IMR-90 (cell line): ENCODE measurements around the gene CREB5. TPM values are rescaled to one million over a fixed set of nuclear protein-coding genes. Genes with fewer than 3 reads are reported as not detected.
A peak's percentile ranks its signal among the peaks of the same experiment; 100 is the strongest.

Experiments
- ATAC-seq: fragments of 200-7000 bp; cut with Tn5 transposase; 2 replicates; pipeline ENCODE4 v1.9.1; 2020; ENCODE audit warnings: low read depth, mild to moderate bottlenecking, moderate library complexity
- BruUV-seq: library from RNA; stranded (reverse); fragments of 400-500 nt; replicated peaks from 2 replicates; lab custom pipeline; 2021; lab: Mats Ljungman, UMichigan
- CTCF ChIA-PET: fragments of 300-600 bp; formaldehyde crosslinking; extraction: SDS; loops from one replicate; lab custom pipeline; 2021; ENCODE audit warnings: antibody characterized with exemption; lab: Yijun Ruan, JAX
- POLR2A ChIA-PET: fragments of 300-600 bp; sonication (Branson Sonifier 250); formaldehyde crosslinking; loops from one replicate; lab custom pipeline; 2022; ENCODE audit warnings: antibody characterized with exemption; ENCODE audit not compliant: unreplicated experiment; lab: Charles Lee
- DNase-seq: peaks from one replicate; pipeline ENCODE4 v3.0.0; 2013
- H2AFZ ChIP-seq: replicated peaks from 2 replicates; pipeline ENCODE3; 2013; ENCODE audit warnings: low read length, mild to moderate bottlenecking; ENCODE audit not compliant: poor library complexity
- H2AK5ac ChIP-seq: 2 replicates; pipeline ENCODE4 v1.6.1; 2013; ENCODE audit warnings: low read depth, low read length, inconsistent platforms
- H2AK9ac ChIP-seq: replicated peaks from 2 replicates; pipeline ENCODE3; 2013; ENCODE audit warnings: mild to moderate bottlenecking, low read depth, low read length, moderate library complexity; ENCODE audit not compliant: poor library complexity
- H2BK120ac ChIP-seq: 2 replicates; pipeline ENCODE4 v1.6.1; 2013; ENCODE audit warnings: low read depth, low read length, inconsistent platforms
- H2BK15ac ChIP-seq: 3 replicates; pipeline ENCODE4 v1.6.1; 2013; ENCODE audit warnings: low read depth, low read length, inconsistent platforms
- H2BK20ac ChIP-seq: 2 replicates; pipeline ENCODE4 v1.6.1; 2013; ENCODE audit warnings: low read depth, mild to moderate bottlenecking, inconsistent platforms, low read length, moderate library complexity
- H2BK5ac ChIP-seq: 2 replicates; pipeline ENCODE4 v1.6.1; 2013; ENCODE audit warnings: mild to moderate bottlenecking, low read depth, low read length, inconsistent platforms; ENCODE audit not compliant: poor library complexity, severe bottlenecking
- H3K14ac ChIP-seq: replicated peaks from 2 replicates; pipeline ENCODE4 v1.6.1; 2013; ENCODE audit warnings: low read depth, low read length, inconsistent platforms
- H3K18ac ChIP-seq: 2 replicates; pipeline ENCODE4 v1.6.1; 2013; ENCODE audit warnings: low read depth, low read length, control low read depth
- H3K23ac ChIP-seq: 2 replicates; pipeline ENCODE4 v1.6.1; 2013; ENCODE audit warnings: low read depth, low read length, inconsistent platforms
- H3K27ac ChIP-seq: 2 replicates; pipeline ENCODE4 v1.5.1; 2013; ENCODE audit warnings: mild to moderate bottlenecking, control low read depth, low read length; ENCODE audit not compliant: insufficient read depth
- H3K27me3 ChIP-seq: 2 replicates; pipeline ENCODE4 v1.6.1; 2013; ENCODE audit warnings: low read length; ENCODE audit not compliant: control insufficient read depth, insufficient read depth
- H3K36me3 ChIP-seq: 2 replicates; pipeline ENCODE4 v1.6.1; 2013; ENCODE audit warnings: low read length, mixed read lengths; ENCODE audit not compliant: control insufficient read depth, insufficient read depth
- H3K4ac ChIP-seq: 2 replicates; pipeline ENCODE4 v1.6.1; 2013; ENCODE audit warnings: low read depth, low read length, inconsistent platforms
- H3K4me1 ChIP-seq: 2 replicates; pipeline ENCODE4 v1.6.1; 2013; ENCODE audit warnings: low read length, mixed read lengths; ENCODE audit not compliant: control insufficient read depth, insufficient read depth
- H3K4me2 ChIP-seq: 2 replicates; pipeline ENCODE4 v1.6.1; 2013; ENCODE audit warnings: low read depth, mild to moderate bottlenecking, control low read depth, low read length, moderate library complexity
- H3K4me3 ChIP-seq: 2 replicates; pipeline ENCODE4 v1.5.1; 2013; ENCODE audit warnings: low read depth, mild to moderate bottlenecking, control low read depth, low read length, moderate library complexity; ENCODE audit not compliant: insufficient read depth
- H3K56ac ChIP-seq: 2 replicates; pipeline ENCODE4 v1.6.1; 2013; ENCODE audit warnings: low read length, inconsistent platforms; ENCODE audit not compliant: insufficient read depth; ENCODE audit errors: extremely low read depth
- H3K79me1 ChIP-seq, 2 experiments: 2 replicates each; pipeline ENCODE4 v1.6.1; 2013; ENCODE audit warnings: low read length in 2 of 2, inconsistent platforms in 1 of 2, low read depth in 1 of 2
- H3K9ac ChIP-seq: 2 replicates; pipeline ENCODE4 v1.6.1; 2013; ENCODE audit warnings: low read depth, low read length, control low read depth
- H3K9me1 ChIP-seq: 2 replicates; pipeline ENCODE4 v1.6.1; 2013; ENCODE audit warnings: low read length, inconsistent platforms; ENCODE audit not compliant: insufficient read depth
- H3K9me3 ChIP-seq: 2 replicates; pipeline ENCODE4 v1.6.1; 2013; ENCODE audit warnings: low read length; ENCODE audit not compliant: control insufficient read depth, insufficient read depth
- H4K20me1 ChIP-seq: 2 replicates; pipeline ENCODE4 v1.6.1; 2013; ENCODE audit warnings: low read length, inconsistent platforms; ENCODE audit not compliant: insufficient read depth
- H4K5ac ChIP-seq: 2 replicates; pipeline ENCODE4 v1.6.1; 2013; ENCODE audit warnings: mild to moderate bottlenecking, low read depth, low read length, control low read depth
- H4K8ac ChIP-seq, 2 experiments: 2 replicates each; pipeline ENCODE4 v1.6.1; 2013; ENCODE audit warnings: low read depth in 2 of 2, low read length in 2 of 2, control low read depth in 1 of 2, inconsistent platforms in 1 of 2
- H4K91ac ChIP-seq: 2 replicates; pipeline ENCODE4 v1.6.1; 2013; ENCODE audit warnings: low read depth, low read length, inconsistent platforms; ENCODE audit not compliant: insufficient read depth
- BHLHE40 ChIP-seq: fragments of 150-350 bp; IDR thresholded peaks from 2 replicates; pipeline ENCODE4 v1.6.1; 2016; ENCODE audit warnings: mild to moderate bottlenecking, low read depth, low read length
- CEBPB ChIP-seq: IDR thresholded peaks from 2 replicates; pipeline ENCODE4 v1.6.1; 2012; ENCODE audit warnings: low read depth, low read length, improper control_type of control experiment
- FOS ChIP-seq: fragments of 150-350 bp; IDR thresholded peaks from 2 replicates; pipeline ENCODE4 v1.6.1; 2016; ENCODE audit warnings: low read depth, low read length
- MAFK ChIP-seq: IDR thresholded peaks from 2 replicates; pipeline ENCODE4 v1.6.1; 2012; ENCODE audit warnings: low read depth, low read length, improper control_type of control experiment
- SMC3 ChIP-seq: fragments of 150-350 bp; IDR thresholded peaks from 2 replicates; pipeline ENCODE4 v1.6.1; 2016; ENCODE audit warnings: low read depth, mild to moderate bottlenecking, antibody characterized with exemption, low read length, moderate library complexity
- WGBS, 2 experiments: methylation state at CpG; one replicate each; pipeline versions ENCODE4 v1.1.5 to v1.1.7; 2013; ENCODE audit warnings: missing lambda C conversion rate in 2 of 2; ENCODE audit not compliant: insufficient read length in 1 of 2; ENCODE audit errors: extremely low coverage in 2 of 2; 5-methylcytosine and 5-hydroxymethylcytosine counted together
- dilution Hi-C: fragments of 300-500 bp; cut with HindIII; formaldehyde crosslinking; loops from one replicate; pipeline ENCODE4 v1.14.3; 2018; ENCODE audit warnings: low sequenced_read_pairs; ENCODE audit not compliant: unreplicated experiment
- in situ Hi-C: fragments of 300-500 bp; cut with MboI; formaldehyde crosslinking; loops from 3 replicates; pipeline ENCODE4 v1.14.3; 2019; ENCODE audit warnings: low sequenced_read_pairs, inconsistent platforms, mixed read lengths
- intact Hi-C: fragments of 100-400 bp; cut with micrococcal nuclease; formaldehyde crosslinking; loops from 2 replicates; pipeline ENCODE4 v1.10.0; 2022
- polyA plus RNA-seq, 3 experiments: library from polyadenylated mRNA; depleted of rRNA; stranded (reverse); fragments of >200 nt; gene quantifications; 2 replicates each; pipeline ENCODE4 v1.2.3, GENCODE V29; 2012; ENCODE audit warnings: low replicate concordance in 1 of 3
- total RNA-seq: library from RNA; depleted of rRNA; stranded (reverse); fragments of >200 nt; gene quantifications from 2 replicates; pipeline ENCODE4 v1.2.3, GENCODE V29; 2012
- TF ChIP-seq, protein P1 (sequence below): fragments of 150-350 bp; IDR thresholded peaks from 2 replicates; pipeline ENCODE4 v1.6.1; 2016; ENCODE audit warnings: low read depth, mild to moderate bottlenecking, low read length, moderate library complexity, borderline replicate concordance
- TF ChIP-seq, protein P2 (sequence below): conservative IDR thresholded peaks from 2 replicates; pipeline ENCODE4 v1.5.1; 2012; ENCODE audit warnings: mild to moderate bottlenecking, low read depth, low read length, improper control_type of control experiment

CREB5 gene
- total and polyA plus RNA-seq, 2 of the 4 experiments (the other 2 are of a cell fraction), result 7.3 to 13.1 TPM

DNA sequence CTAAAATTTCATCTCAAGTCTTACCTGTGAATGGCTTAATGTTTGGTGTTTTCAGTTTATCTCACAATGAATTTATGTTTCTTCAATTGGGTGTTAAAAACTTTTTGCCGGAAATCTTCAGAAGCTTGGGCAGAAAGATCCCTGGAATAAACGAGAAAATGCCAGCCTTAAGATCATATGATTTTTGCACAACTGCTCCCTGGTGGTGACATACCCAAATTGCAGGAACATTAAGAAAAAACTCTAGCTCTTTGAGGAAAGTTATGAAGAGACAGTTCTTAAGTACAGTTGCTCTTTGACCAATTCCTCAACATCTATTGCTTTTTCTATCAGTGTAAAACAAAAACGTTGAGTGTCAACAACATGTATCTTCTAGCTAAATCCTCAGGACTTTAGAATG, 48.2 kb upstream of the CREB5 start:
- DNase-seq, result no peak
- dilution Hi-C loops (no loop called here), intact Hi-C loops (no loop called here)

More for the DNA sequence above, 48.2 kb upstream of the CREB5 start:
- no peak overlapping the region for H2AK9ac ChIP-seq
- H3K9me3 ChIP-seq, result 0 out of 2 replicates have a peak, but pooled peaks cover 2% of the 10 kb centered on the region
- no peaks in the 10 kb centered on the region for H3K36me3 ChIP-seq
- WGBS, 2 experiments, result no CpG with 5 or more reads among the region's 3 CpGs
- no peak overlapping the region for H3K56ac ChIP-seq
- no peaks in the 10 kb centered on the region for H3K79me1 ChIP-seq
- H4K20me1 ChIP-seq, result no peaks in the 10 kb centered on the region
- H3K27me3 ChIP-seq, result no peaks in the 10 kb centered on the region
- H3K27ac ChIP-seq, result no peak overlapping the region
- TF ChIP-seq, protein P1, sequence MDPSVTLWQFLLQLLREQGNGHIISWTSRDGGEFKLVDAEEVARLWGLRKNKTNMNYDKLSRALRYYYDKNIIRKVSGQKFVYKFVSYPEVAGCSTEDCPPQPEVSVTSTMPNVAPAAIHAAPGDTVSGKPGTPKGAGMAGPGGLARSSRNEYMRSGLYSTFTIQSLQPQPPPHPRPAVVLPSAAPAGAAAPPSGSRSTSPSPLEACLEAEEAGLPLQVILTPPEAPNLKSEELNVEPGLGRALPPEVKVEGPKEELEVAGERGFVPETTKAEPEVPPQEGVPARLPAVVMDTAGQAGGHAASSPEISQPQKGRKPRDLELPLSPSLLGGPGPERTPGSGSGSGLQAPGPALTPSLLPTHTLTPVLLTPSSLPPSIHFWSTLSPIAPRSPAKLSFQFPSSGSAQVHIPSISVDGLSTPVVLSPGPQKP, result no peak
- TF ChIP-seq CEBPB (no peak), FOS (no peak), MAFK (no peak), SMC3 (no peak), BHLHE40 (no peak)
- TF ChIP-seq, protein P2, sequence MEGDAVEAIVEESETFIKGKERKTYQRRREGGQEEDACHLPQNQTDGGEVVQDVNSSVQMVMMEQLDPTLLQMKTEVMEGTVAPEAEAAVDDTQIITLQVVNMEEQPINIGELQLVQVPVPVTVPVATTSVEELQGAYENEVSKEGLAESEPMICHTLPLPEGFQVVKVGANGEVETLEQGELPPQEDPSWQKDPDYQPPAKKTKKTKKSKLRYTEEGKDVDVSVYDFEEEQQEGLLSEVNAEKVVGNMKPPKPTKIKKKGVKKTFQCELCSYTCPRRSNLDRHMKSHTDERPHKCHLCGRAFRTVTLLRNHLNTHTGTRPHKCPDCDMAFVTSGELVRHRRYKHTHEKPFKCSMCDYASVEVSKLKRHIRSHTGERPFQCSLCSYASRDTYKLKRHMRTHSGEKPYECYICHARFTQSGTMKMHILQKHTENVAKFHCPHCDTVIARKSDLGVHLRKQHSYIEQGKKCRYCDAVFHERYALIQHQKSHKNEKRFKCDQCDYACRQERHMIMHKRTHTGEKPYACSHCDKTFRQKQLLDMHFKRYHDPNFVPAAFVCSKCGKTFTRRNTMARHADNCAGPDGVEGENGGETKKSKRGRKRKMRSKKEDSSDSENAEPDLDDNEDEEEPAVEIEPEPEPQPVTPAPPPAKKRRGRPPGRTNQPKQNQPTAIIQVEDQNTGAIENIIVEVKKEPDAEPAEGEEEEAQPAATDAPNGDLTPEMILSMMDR, result peak; percentile 18; the same call in 1 of the 2 replicates
- in situ Hi-C loops, result no loop called here
- H3K4me1 ChIP-seq, result peaks cover 2% of the 10 kb centered on the region; the same call in 1 of the 2 replicates
- H3K9me1 ChIP-seq, result no peaks in the 10 kb centered on the region
- no peak overlapping the region for H3K18ac ChIP-seq
- no peak overlapping the region for H3K4me3 ChIP-seq
- H2BK5ac ChIP-seq, result no peak overlapping the region
- no peak overlapping the region for H2BK120ac ChIP-seq
- H2BK20ac ChIP-seq, result no peak overlapping the region
- H4K5ac ChIP-seq, result no peak overlapping the region
- ChIA-PET CTCF (interaction anchor here (0.5 kb wide), 1 partner anchor 132 kb away, joined by 3 read pairs; no protein-coding TSS in a partner anchor), POLR2A (no interaction called here)
- no peak overlapping the region for H3K9ac ChIP-seq
- H4K91ac ChIP-seq, result no peak overlapping the region; the same call in 1 of the 2 replicates
- H2BK15ac ChIP-seq, result no peak overlapping the region
- H2AFZ ChIP-seq, result no peak overlapping the region
- no peak overlapping the region for H3K14ac ChIP-seq
- no peak overlapping the region for H3K4me2 ChIP-seq
- ATAC-seq, result no peak
- H3K4ac ChIP-seq, result no peak overlapping the region
- no peak overlapping the region for H2AK5ac ChIP-seq
- H3K23ac ChIP-seq, result no peak overlapping the region
- no peak overlapping the region for H4K8ac ChIP-seq
- no TSS peak for BruUV-seq
